RKO (cell line): ENCODE results near the gene FITM2.

Experiments
- DNase-seq: peaks from one replicate; pipeline ENCODE4 v3.0.0-alpha.2; 2016; ENCODE audit warnings: low spot score

Gene FITM2

DNA sequence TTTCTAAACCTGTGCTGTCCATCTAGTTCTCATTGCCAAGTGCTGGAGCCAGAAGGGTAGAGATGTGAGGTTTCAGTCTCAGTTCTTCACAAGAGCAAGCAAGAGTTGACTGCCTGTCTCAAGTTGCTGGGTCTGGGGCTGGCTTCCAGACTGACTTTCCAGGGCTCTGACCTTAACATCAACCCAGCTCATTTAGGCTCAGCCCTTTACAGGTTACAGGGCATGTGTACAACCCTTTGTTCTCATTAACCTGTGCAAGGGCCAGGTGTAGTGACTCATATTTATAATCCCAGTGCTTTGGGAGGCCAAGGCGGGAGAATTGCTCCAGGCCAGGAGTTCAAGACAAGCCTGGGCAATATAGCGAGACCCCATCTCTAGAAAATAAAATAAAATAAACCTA, 30.6 kb downstream of the FITM2 start:
- no peak for DNase-seq

- DNase-seq: peak; percentile 92
These were observed 31.8 kb downstream of the FITM2 start for GRCh38 chr20:44279228-44279627.

- DNase-seq: no peak
These were observed 36.5 kb downstream of the FITM2 start for GRCh38 chr20:44274303-44275017.

DNA sequence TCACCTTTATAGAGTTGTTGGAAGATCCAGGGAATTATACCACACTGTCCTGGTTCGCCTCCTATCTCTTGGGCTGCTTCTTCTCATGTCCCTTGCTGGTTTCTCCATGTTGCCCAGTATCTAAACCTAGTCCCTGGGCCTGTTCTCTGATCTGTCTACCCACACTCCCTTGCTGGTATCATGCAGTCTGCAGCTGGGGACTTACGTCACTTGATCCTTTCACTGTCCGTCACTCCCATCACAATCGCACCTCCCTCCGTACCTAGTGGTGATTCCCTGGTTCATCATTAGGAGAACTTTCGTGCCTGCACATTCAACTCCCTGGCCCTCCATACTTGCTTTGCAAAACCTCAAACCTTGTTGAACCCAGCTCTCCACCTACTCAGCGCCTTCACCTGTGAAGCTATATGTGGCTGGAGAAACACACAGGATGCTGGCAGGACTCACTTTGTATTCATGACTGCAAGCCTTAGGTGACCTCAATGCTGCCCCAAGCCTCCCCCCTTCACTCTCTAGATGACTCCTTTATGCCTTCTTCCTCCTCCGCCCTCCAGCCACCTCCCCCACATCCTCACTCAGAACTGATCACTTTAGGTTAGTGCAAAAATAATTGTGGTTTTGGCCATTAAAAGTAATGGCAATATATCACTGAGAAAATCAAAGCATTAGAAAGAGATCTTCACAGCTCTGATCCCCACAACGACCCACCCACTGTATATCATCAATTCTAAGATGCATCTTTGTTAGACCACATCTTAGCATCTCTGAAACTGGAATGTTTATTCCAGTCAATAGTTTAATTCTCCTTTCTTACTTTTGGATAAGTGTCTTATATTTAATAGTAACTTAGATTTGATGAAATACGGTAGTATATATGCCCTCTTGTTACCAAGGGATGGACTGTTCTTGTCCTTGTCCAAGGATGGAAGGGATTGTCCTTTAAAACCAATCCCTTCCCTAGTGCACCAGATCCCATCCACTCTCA, 37.5 kb downstream of the FITM2 start:
- no peak for DNase-seq

DNA sequence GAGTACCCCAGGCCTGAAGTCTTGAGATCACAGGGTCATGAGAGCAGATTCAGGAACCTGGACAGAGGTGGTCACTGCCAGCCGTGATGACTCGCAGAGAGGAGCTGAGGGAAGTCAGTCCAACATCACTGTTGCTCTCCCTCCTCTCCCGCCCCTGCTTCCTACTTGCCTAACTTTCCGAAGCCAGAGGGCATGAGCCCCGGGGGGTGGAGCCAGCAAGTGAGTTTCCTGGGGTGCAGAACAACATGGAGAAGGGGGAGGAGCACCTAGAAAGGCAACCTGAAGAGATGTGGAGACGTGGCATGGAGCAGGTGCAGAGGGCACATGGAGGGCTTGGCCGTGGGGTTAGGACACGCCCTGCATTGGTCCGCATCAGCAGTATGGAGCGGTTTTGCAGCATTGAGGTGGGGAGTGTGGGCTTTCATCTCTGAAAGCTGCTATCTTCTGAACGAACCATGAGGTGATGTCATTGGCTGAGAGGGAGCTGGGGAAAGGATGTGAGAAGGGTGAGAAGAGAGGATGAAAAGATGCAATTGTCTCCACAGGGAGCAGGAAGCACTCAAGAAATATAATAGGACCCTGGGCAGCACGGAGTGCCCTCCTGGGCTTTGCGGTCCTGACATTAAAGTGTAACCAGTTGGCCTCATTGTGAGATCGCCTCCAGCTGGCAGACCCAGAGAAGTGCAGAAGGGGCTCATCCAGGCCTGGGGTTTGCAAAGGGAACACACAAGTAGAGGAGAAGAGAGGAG, 38.9 kb downstream of the FITM2 start:
- no peak for DNase-seq

DNA sequence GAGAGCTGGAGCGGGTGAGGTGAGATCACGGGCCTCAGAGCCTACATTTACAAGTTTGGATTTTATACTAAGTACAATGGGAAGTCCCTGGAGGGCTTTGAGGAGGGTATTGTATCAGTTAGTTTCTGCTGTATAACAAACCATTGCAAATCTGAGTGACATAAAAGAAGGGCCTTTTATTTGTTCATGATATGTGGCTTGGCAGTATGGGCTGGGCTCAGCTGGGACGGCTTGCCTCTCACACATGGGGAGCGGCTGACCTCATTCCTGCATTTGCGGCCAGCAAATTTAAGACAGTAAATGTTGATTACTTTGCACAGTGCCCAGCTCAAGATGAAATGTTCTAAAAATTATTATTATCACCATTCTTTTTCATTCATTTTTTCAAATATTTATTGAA, 42.2 kb downstream of the FITM2 start:
- DNase-seq: no peak

GRCh38 chr20:44264287-44264686, 46.7 kb downstream of the FITM2 start:
- no peak for DNase-seq

DNA sequence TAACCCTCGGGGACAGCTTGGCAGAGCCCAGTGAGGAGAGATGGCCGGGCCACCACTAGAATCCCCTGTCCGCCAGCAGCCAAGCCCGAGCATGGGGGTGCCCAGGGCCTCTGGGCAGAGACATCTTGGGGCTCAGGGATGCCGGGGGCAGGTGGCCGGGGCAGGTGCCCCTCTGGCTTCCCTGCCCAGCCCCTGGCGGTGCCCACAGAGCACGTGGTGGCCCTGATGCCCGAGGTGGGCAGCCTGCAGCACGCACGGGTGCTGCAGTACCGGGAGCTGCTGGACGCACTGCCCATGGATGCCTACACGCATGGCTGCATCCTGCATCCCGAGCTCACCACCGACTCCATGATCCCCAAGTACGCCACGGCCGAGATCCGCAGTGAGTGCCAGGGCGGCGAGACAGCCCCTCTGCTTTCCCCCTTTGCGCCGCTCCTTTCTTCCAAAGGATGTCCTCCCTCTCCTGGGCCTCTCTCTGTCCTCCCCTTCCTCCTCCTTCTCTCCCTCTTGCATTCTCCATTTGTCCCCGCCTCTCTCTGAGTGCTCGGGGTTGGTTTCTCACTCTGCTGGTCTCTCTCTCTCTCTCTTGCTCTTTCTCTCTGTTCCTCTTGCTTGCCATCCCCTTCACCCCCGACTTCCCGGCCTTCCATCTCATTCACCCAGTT, 52.6 kb downstream of the FITM2 start:
- DNase-seq: no peak

DNA sequence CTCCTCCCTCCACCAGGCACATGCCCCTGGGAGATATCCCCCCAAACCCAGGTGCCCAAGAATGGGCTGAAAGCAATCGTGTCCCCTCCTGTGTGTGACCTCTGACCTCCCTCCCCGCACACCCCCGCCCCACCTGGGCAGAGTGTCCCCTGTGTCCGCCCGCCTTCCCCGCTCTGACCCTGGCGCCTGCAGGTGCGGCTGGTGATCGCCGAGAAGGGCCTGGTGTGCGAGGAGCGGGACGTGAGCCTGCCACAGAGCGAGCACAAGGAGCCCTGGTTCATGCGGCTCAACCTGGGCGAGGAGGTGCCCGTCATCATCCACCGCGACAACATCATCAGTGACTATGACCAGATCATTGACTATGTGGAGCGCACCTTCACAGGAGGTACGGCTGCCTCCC, 54.0 kb downstream of the FITM2 start:
- no peak for DNase-seq

DNA sequence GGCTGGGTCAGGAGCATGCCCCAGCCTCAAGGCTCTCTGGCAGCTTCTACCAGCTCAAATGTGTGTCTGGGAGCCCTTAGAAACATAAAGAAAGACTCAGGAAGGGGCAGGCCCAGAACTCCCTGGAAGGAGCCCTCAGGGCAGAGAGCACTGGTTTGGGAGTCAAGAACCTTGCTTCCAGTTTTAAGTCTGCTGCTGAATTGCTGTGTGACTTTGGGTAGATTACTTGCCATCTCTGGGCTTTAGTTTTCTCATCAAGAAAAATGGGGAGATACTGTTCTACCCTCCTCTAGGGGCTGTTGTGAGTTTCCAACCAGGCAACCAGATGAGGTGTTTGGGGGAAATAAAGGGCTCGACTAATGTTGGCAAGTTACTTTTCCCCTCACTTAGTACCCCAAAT, 55.1 kb downstream of the FITM2 start:
- no peak for DNase-seq

DNA sequence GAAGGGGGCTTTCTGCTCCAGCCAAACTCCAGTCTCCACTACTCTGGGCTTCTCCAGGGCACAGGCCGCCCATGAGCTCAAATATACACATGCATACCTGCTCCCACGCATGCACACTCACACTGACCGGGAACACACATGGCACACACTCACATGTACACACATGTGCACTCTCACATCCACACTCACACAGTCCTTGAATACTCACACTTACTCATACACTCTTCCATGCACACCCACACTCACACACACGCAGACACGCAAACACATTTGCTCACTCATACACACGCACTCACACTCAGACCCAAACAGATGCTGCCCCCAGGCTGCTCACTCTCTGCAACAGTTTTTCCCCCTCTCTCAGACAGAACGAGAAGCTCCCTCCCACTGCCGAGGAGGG, 56.9 kb downstream of the FITM2 start:
- DNase-seq: no peak

GRCh38 chr20:44253528-44253927, 57.5 kb downstream of the FITM2 start:
- no peak for DNase-seq
